Hematopoietic multipotent progenitor cell treated with erythropoietin and hydrocortisone succinate and interleukin-3 and kit ligand, for 17 days (in vitro differentiated cells): ENCODE results near the gene STARD7.

Experiments used
- DNase-seq: peaks from one replicate; pipeline ENCODE4 v3.0.0-alpha.2; 2015; ENCODE audit warnings: low spot score

Gene STARD7

GRCh38 chr2:96135621-96136020 lies 73.0 kb downstream of the STARD7 start:
- DNase-seq: no peak

DNA sequence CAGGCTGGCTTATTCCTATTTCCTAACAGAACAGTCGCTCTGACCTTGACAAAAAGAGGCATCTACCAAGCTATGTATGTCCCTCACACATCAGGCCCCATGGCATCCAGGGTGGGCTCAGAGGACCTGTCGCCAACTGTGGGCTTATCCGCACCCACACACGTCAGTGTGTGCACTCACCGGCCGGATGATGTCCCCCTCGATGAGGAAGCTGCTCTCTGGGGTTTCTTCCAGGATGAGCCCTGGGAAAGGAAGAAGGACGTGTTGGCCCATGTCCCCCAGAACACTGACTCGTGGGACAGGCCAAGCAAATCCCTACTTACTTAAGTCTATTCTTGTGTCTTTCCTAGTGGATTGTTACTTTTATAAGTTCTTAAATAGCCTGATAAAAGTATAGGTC lies 73.5 kb downstream of the STARD7 start:
- no peak for DNase-seq
